GM10847 (cell line): ENCODE results near the gene ACO1.

Source experiments
- POLR2A ChIP-seq: IDR thresholded peaks from 2 replicates; pipeline ENCODE4 v1.6.1; 2011; ENCODE audit not compliant: insufficient read length; ENCODE audit errors: extremely low read depth

Gene ACO1

DNA sequence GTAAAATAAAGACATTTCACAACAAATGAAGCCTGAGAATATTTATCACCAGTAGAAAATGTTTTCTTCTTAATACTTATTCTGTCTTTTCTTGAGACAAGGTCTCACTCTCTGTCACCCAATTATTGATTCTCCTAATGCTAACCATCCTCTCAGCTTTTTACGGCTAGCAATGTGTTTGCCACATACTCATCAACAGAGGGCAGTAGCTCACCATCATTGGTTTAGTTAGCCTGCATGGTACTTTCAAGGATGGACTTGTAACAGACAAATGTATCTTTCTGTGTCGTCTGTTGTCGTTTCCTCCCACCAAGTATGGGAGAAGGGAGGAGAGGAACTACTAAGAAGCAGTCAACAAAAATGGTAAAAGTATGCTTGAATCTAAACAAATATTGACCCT is 5.9 kb upstream of the ACO1 start:
- no peak for TF ChIP-seq POLR2A

DNA sequence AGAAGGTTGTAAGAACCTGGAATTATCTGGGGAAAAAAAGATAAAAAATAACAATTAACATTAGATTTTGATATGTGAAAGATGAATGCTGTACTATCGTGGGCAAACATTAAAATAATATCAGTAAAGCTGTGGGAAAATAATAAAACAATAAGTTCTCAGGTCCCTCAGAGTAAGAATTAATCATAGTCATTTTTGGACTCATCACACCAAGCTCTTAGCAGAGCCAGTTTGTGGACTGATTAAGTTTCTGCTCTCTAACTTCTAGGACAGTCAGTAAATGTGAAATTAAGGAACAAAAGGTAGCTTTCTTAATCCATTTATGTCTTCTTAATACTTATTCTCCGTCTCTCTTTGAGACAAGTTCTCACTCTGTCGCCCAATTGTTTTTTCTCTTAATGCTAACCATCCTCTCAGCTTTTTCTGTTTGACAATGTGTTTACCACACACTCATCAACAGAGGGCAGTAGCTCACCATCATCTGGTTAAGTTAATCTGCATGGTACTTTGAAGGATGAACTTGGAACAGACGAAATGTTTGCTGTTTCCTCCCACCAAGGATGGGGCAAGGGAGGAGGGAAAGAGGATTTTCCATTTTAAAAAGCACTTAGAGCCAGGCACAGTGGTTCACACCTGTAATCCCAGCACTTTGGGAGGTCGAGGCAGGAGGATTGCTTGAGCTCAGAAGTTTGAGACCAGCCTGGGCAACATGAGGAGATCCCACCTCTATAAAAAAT is 5.3 kb upstream of the ACO1 start:
- TF ChIP-seq POLR2A = no peak

DNA sequence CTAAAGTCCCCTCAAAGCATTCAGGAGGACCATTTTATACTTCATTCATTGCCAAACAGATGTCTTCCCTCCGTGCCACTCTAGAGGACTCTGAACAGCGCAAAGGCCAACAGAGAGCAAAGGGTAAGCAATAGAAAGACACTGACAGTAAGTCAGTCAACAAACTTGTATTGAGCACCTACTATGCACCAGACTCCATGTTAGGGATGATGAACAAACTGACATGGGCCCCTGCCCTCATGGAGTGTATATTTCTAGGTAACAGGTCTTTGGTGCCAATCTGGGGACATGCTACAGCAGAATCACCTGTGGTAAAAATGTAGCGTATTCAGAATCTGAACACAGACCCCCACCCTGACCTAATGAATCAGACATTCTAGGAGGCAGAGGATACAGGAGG is 3.5 kb upstream of the ACO1 start:
- no peak for TF ChIP-seq POLR2A

DNA sequence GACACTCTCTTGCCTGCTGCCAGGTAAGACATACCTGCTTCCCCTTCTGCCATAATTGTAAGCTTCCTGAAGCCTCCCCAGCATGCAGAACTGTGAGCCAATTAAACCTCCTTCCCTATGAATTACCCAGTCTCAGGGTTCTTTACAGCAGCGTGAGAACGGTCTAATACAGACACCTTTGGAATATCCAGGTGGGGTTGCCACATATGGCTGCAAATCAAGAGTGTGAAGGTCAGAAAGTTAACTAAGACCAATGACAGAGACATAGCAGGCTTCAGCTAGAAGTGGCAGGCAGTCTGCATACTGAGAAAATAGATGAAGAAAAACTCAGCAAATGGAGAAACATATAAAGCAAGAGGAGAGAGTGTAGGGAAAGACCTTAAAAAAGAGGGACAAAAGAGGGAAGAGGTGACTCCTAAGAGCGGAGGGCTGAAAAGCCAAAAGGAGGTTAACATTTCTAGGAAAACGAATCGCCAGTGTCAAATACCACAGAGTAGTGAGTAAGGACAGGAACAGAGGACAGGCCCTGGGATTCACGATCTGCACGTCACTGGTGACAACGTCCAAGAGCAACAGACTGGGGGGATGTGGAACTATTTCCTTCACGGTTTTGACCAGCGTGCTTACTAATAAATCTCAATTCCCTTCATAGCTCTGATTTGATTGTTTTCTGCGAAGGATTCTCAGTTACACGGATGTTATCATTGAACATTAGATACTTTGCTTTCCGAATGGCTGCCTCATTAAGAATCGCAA is 1.7 kb upstream of the ACO1 start:
- no peak for TF ChIP-seq POLR2A

DNA sequence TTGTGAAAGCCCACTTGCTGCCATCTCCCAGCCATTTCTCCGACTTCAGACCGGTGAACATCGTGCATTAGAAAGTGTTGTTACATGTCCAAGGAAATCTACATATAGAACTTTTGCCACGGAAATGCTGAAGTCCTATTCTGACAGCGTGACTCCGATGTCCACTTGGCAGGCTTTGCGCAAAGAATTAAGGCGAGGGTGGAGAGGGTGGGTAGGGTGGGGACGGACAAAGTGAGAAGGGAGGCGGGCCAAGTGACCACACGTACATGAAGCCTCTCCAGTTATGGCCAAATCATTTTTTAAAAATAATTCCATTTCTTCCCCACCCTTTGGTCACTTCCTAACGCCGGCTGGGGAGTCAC is 460 bp upstream of the ACO1 start:
- no peak for TF ChIP-seq POLR2A

DNA sequence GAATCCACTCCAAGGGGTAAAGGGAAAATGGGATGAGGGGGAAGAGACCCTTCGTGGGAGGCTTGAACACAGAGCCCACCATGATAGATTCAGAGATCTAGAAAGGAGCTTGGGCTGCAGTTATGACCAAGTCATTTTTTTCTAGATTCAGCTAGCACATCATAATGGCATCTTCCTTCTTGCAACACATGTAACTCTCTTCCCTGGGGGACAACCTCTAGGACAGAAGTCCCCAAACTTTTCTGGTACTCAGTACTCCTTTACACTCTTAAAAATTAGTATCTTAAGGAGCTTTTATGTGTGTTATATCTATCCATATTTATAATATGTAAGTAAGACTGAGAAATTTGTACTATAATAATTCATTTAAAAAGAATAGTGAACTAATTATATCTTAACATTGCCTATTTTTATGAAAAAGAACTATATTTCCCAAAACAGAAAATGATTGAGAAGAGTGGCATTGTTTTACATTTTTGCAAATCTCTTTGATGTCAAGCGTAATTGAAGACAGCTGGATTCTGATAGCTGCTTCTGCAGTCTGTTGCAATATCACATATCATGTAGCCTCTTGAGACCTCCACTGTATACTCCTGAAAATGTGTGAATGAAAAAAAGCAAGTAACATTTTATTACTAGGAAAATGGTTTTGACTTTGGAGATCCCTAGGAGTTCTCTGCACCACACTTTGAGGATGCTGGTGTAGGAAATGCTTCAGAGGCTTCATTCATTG is 875 bp downstream of the ACO1 start:
- TF ChIP-seq POLR2A = no peak

DNA sequence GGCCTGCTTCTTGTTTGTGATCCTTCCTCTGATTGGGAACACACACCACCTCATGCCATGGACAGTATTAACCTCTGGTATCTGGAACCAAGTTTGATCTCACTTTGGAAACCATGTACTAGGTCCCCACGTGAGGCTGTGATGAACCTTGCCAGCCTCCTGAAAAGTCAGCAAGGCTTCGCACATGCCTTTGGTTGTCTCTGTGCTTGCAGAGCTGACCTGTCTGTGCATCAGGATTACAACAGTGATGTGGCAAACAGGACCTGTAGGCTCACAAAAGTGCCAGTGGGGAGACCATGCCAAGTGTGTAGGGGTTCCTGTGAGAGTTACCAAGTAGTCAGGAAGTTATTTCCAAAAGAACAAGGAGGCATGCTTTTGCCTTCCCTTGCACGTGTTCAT is 1.4 kb downstream of the ACO1 start:
- no peak for TF ChIP-seq POLR2A

DNA sequence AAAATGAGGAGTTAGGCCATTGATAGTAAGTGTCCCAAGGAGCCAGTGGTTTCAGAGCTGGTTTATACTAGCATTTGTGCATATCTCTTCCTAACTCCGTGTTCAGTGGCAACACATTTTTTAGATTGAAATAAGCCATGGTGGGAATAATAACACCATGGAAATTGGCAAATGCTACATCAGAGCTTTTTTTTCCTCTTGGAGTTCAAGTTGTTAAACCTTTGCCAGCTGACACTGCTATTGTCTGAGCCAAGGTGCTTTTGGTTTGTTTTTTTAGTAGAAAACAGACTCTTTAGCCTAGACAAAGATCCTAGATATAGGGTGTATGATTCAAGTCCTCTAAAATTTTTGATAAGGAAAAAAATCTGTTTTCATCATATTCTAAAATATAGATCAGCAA is 2.8 kb downstream of the ACO1 start:
- no peak for TF ChIP-seq POLR2A

DNA sequence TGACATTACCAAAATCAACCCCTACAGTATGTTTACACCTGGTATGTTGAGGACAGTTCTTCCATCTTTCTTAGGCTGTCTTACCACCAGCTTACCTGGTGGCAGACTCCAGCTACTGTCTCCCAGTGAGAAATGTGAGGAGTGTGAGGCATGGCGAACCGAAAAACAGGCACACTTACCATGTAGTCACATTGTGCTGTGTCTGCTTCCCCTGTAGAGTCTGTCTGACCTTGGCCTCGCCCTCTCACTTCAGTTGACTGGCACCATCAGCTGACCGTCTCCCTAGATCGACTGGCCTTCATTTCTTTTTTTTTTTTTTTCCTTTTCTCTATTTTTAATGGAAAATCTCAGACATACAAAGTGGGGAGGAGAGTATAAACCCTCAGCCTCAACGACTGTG is 4.9 kb downstream of the ACO1 start:
- no peak for TF ChIP-seq POLR2A

DNA sequence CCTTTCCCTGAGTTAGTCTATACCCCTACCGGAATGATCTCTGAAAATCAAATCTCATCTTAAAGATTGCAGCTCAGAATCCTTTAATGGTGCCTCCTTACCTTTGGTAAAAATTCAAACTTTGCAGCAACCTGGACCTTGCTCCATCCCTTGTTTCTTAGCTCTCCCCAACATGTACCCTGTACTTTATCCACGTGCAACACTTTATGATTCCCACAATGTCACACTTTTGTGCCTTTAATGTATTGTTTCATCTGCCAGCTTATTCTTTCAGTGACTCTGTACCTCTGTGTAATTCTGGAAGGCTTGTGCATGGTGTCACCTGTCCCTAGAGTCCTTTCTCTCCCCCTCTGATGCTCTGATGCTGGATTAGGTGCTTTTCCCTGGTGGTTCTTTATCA is 9.5 kb downstream of the ACO1 start:
- TF ChIP-seq POLR2A = no peak

DNA sequence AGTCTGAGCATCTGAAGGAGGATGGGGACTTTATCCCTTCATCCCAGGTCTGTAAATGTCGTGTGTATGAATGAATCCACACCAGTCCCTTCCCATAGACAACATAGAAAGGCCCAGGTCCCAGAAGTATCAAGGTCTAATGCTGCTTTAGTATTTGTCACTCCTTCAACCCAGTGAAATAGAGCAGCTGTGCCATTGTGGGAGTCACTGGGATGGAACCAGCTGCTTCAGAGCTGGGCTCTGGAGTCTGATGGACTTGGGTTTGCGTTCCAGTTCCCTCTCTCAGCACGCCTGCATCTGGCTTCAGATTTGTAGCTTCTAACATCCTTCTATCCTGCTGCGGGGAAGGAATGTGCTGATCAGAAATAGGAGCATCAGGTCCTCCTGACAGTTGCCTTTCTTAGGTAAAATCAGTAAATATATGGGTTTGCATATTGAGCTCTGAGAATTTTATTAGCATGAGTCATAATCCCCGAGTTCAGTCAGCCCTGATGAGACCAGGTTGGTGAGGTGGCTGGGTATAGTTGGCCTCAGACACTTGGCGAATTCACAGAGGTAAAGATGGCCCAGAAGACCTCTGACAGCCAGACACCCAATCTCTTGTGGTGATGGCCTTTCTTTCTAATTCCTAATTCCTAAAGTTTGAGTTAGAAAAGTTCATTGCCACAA is 10.1 kb downstream of the ACO1 start:
- TF ChIP-seq POLR2A = no peak

DNA sequence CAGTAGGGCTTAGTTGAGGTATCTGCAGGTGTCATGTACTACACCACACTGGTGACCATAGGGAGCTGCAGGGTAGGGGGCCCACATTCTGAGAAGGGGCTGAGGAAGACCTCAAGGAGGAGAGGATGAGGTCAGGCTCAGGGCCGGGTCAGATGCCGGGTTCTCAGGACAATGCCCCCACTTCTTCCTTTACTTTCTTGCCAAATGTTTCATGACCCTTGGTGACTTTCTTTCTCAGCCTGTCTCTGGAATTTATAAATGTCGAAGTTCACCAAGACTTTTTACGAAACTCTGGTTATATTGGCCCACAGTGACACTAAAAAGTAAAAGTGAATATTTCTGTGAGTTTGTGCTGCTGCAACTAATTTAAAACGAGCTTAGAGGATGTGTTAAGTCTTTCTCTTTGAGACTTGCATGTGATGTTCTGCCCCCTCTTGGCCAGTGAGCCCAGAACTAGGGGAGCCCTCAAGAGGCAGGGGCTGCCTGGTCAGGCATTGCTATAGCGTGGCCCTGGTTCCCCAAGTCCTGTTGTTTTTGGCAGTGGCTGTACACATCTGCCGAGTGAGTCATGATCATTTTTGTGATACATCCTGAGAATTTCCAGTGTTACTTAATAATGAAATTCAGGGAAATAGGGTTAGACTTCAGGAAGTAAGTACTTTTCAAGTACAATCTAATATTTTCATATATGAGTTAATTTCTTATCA is 11.2 kb downstream of the ACO1 start:
- TF ChIP-seq POLR2A = no peak

DNA sequence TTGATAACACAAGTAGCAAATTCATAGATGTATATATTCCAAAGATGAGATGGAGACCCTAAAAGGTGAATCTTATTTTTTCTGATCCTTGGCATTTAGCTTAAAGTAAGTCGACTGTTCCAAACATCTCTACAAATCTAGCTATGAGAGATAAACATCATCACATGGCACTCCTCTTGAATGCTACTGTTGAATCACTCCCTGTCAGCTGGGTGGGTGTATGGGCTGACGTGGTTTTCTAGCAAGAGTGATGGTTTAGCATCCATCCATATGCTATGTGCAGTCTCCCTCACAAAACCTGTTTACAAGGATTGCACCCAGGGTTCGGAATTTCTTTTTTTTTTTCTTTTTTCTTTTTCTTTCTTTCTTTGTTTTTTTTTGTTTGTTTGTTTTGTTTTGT is 13.8 kb downstream of the ACO1 start:
- TF ChIP-seq POLR2A = no peak

DNA sequence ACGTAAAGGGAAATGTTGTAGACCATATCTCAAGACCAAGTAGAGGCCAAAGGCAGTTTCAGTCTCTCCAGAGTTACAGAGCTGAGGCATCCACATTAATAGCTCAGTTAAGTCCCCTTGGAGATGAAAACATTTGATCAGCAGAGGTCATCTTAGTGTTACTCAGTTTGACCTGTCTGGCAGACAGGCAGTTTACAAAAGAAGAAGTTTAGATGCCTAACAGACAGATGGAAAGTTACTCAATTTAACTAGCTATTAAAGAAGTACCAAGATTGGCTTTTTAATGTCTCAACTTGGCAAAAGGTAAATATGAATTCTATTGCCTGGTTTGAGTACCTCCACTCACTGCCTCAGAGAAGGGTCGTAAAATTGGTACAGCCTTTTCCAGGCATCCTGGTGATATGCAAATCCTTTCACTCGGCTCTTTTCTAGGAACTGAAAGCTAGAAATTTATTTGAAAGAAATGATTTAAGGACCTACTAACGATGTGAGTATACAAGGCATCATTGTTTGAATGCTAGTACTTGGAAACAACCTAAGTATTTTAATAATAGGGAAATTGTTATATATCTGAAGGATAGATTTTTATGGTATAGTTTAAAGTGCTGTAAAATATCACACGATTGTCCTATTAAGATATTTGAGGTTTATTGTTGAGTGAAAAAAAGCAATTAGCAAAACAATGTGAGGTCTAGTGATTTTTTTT is 14.8 kb downstream of the ACO1 start:
- no peak for TF ChIP-seq POLR2A
